Fibroblast of lung (primary cell): Measurements from ENCODE around the gene CFAP221. TPM values are rescaled to one million over a fixed set of nuclear protein-coding genes. Genes with fewer than 3 reads are reported as not detected.
"Not testable (repeated sequence)": the region's sequence is repeated elsewhere in the genome, so short reads cannot be mapped to it uniquely, and the experiment has no call there.

Source experiments
- DNase-seq, 2 donors: peaks; one replicate each; pipeline versions ENCODE4 v3.0.0 to v3.0.0-alpha.2; 2010; ENCODE audit warnings: low read depth in 2 of 2
- H2AFZ ChIP-seq: 2 replicates; pipeline ENCODE4 v1.5.1; 2012; ENCODE audit warnings: low read length, control low read depth, inconsistent platforms
- H3K27ac ChIP-seq: 2 replicates; pipeline ENCODE4 v1.5.1; 2011; ENCODE audit warnings: low read length, control low read depth; ENCODE audit not compliant: insufficient read depth
- H3K27me3 ChIP-seq: 2 replicates; pipeline ENCODE4 v1.5.1; 2011; ENCODE audit warnings: mild to moderate bottlenecking, low read length; ENCODE audit not compliant: control insufficient read depth, insufficient read depth
- H3K36me3 ChIP-seq: 2 replicates; pipeline ENCODE4 v1.5.1; 2011; ENCODE audit warnings: low read length; ENCODE audit not compliant: control insufficient read depth, insufficient read depth
- H3K4me1 ChIP-seq: 2 replicates; pipeline ENCODE4 v1.5.1; 2011; ENCODE audit warnings: low read length; ENCODE audit not compliant: control insufficient read depth, insufficient read depth; ENCODE audit errors: extremely low read depth
- H3K4me2 ChIP-seq: 2 replicates; pipeline ENCODE4 v1.5.1; 2011; ENCODE audit warnings: low read length, control low read depth; ENCODE audit not compliant: insufficient read depth; ENCODE audit errors: extremely low read depth
- H3K4me3 ChIP-seq, 4 experiments: fragments of 200-600 bp in 1 of 4; sonication (generic) in 1 of 4; replicated peaks in 1 of 4; 2 replicates each; pipeline ENCODE4 v1.5.1; 2011 to 2016; ENCODE audit warnings: low read length in 4 of 4, low read depth in 3 of 4, mild to moderate bottlenecking in 3 of 4, control low read depth in 2 of 4, inconsistent platforms in 1 of 4, mixed read lengths in 1 of 4; ENCODE audit not compliant: insufficient read depth in 1 of 4; ENCODE audit errors: control extremely low read depth in 1 of 4
- H3K79me2 ChIP-seq: 2 replicates; pipeline ENCODE4 v1.5.1; 2012; ENCODE audit warnings: mild to moderate bottlenecking, low read length, inconsistent platforms; ENCODE audit not compliant: control insufficient read depth, insufficient read depth
- H3K9ac ChIP-seq: 2 replicates; pipeline ENCODE4 v1.5.1; 2011; ENCODE audit warnings: mild to moderate bottlenecking, low read length, control low read depth; ENCODE audit not compliant: insufficient read depth
- H3K9me3 ChIP-seq: 2 replicates; pipeline ENCODE4 v1.5.1; 2012; ENCODE audit warnings: low read depth, low read length; ENCODE audit not compliant: control insufficient read depth, insufficient read depth
- H4K20me1 ChIP-seq: 2 replicates; pipeline ENCODE4 v1.5.1; 2011; ENCODE audit warnings: low read length; ENCODE audit not compliant: control insufficient read depth, insufficient read depth; ENCODE audit errors: extremely low read depth
- CTCF ChIP-seq, 2 donors: IDR thresholded peaks in 1 of 2; conservative IDR thresholded peaks in 1 of 2; 1 replicate in 1 of 2; 2 replicates in 1 of 2; pipeline ENCODE4 v1.5.1; 2011 to 2012; ENCODE audit warnings: low read length in 2 of 2, control low read depth in 1 of 2, inconsistent platforms in 1 of 2, low read depth in 1 of 2, mild to moderate bottlenecking in 1 of 2
- EZH2 ChIP-seq: IDR thresholded peaks from 2 replicates; pipeline ENCODE4 v1.5.1; 2012; ENCODE audit warnings: low read length, control low read depth, mild to moderate bottlenecking; ENCODE audit errors: missing control alignments
- polyA plus RNA-seq, 2 donors: library from polyadenylated mRNA; depleted of rRNA in 1 of 2; stranded (reverse) in 1 of 2; unstranded in 1 of 2; fragments of >200 nt; gene quantifications; 2 replicates each; pipeline ENCODE4 v1.2.1, GENCODE V29; 2011 to 2012; ENCODE audit warnings: missing spikeins in 1 of 2
- total RNA-seq: library from RNA; depleted of rRNA; stranded (reverse); fragments of >200 nt; gene quantifications from 2 replicates; pipeline ENCODE4 v1.2.1, GENCODE V29; 2014

The CFAP221 gene
- total and polyA plus RNA-seq, 2 donors (not counting 1 experiment from before 2014, with no cell fraction given): 0.07 TPM; not detected in 1

- no peak overlapping the region for H3K4me2 ChIP-seq
- H4K20me1 ChIP-seq: no peaks in the 10 kb centered on the region
- no peaks in the 10 kb centered on the region for H3K36me3 ChIP-seq
- H3K79me2 ChIP-seq: no peaks in the 10 kb centered on the region
- no peak for DNase-seq
- no peak overlapping the region for H3K27ac ChIP-seq
- TF ChIP-seq CTCF (conservative IDR thresholded peaks at IDR 0.05 in 1 of 2, IDR thresholded peaks at IDR 0.05 in 1 of 2; ENCODE audit: low read depth in 1 of 2, low read length in 2 of 2): no peak
- TF ChIP-seq EZH2: no peak
- no peak overlapping the region for H3K9ac ChIP-seq
- H3K4me1 ChIP-seq: no peaks in the 10 kb centered on the region
- H2AFZ ChIP-seq: no peak overlapping the region
- no peak overlapping the region for H3K4me3 ChIP-seq
- H3K27me3 ChIP-seq: no peaks in the 10 kb centered on the region
- no peaks in the 10 kb centered on the region for H3K9me3 ChIP-seq
Observed at GRCh38 chr2:119617455-119617854, 73.2 kb downstream of the CFAP221 start.

- H3K4me1 ChIP-seq, H3K9ac ChIP-seq: not testable (repeated sequence)
Observed at GRCh38 chr2:119618725-119619124, 74.5 kb downstream of the CFAP221 start.

GRCh38 chr2:119625226-119625625 lies 81.0 kb downstream of the CFAP221 start:
- Histone ChIP-seq H3K9me3 (no peaks in the 10 kb centered on the region), H3K9ac (no peak overlapping the region), H4K20me1 (no peaks in the 10 kb centered on the region), H3K4me3 (no peak overlapping the region), H3K79me2 (no peaks in the 10 kb centered on the region), H2AFZ (no peak overlapping the region), H3K4me1 (no peaks in the 10 kb centered on the region), H3K27ac (no peak overlapping the region), H3K27me3 (no peaks in the 10 kb centered on the region), H3K4me2 (no peak overlapping the region), H3K36me3 (no peaks in the 10 kb centered on the region)
- no peak for DNase-seq
- TF ChIP-seq EZH2 (no peak), CTCF (conservative IDR thresholded peaks at IDR 0.05 in 1 of 2, IDR thresholded peaks at IDR 0.05 in 1 of 2; ENCODE audit: low read depth in 1 of 2, low read length in 2 of 2) (no peak)

More at GRCh38 chr2:119618725-119619124, 74.5 kb downstream of the CFAP221 start:
- DNase-seq, H4K20me1 ChIP-seq, H3K36me3 ChIP-seq, H2AFZ ChIP-seq, H3K4me2 ChIP-seq, H3K27me3 ChIP-seq, H3K79me2 ChIP-seq, H3K9me3 ChIP-seq, H3K4me3 ChIP-seq, H3K27ac ChIP-seq: not testable (repeated sequence)
